GM21423 (cell line): Measurements from ENCODE around the gene YEATS2.
A peak's percentile ranks its signal among the peaks of the same experiment; 100 is the strongest.
"Not testable (repeated sequence)": the region's sequence is repeated elsewhere in the genome, so short reads cannot be mapped to it uniquely, and the experiment has no call there.

Experiments used
- ATAC-seq: cut with Tn5 transposase; IDR thresholded peaks from one replicate; pipeline ENCODE4 v1.9.1; 2021; ENCODE audit warnings: mild to moderate bottlenecking, moderate library complexity; ENCODE audit not compliant: unreplicated experiment

YEATS2 gene

GRCh38 chr3:183697610-183698317 lies at the start of gene YEATS2:
YEATS2 (plus strand) TSS chr3:183697797; CDS start chr3:183715163, 17,366 bp downstream.
- peak; percentile 77 for ATAC-seq

GRCh38 chr3:183650554-183650953 lies 47.0 kb upstream of the YEATS2 start:
- ATAC-seq = no peak

- no peak for ATAC-seq
These were observed 44.2 kb upstream of the YEATS2 start for GRCh38 chr3:183653209-183654064.

GRCh38 chr3:183654727-183655126 lies 42.9 kb upstream of the YEATS2 start:
- no peak for ATAC-seq

- no peak for ATAC-seq
These were observed 35.5 kb upstream of the YEATS2 start for GRCh38 chr3:183662099-183662498.

- no peak for ATAC-seq
These were observed 32.6 kb upstream of the YEATS2 start for GRCh38 chr3:183664913-183665381.

GRCh38 chr3:183680061-183680460 lies 17.5 kb upstream of the YEATS2 start:
- no peak for ATAC-seq

GRCh38 chr3:183687705-183688104 lies 9.9 kb upstream of the YEATS2 start:
- no peak for ATAC-seq

GRCh38 chr3:183688874-183689273 lies 8.7 kb upstream of the YEATS2 start:
- ATAC-seq = no peak

- ATAC-seq = not testable (repeated sequence)
These were observed 8.0 kb upstream of the YEATS2 start for GRCh38 chr3:183689621-183690020.

- ATAC-seq = no peak
These were observed 7.1 kb upstream of the YEATS2 start for GRCh38 chr3:183690402-183690995.

- no peak for ATAC-seq
These were observed 5.2 kb upstream of the YEATS2 start for GRCh38 chr3:183692436-183692835.

- no peak for ATAC-seq
These were observed 1.8 kb upstream of the YEATS2 start for GRCh38 chr3:183695569-183696364.

- no peak for ATAC-seq
These were observed 431 bp upstream of the YEATS2 start for GRCh38 chr3:183697123-183697609.

- ATAC-seq = peak; percentile 7
These were observed 738 bp downstream of the YEATS2 start for GRCh38 chr3:183698318-183698751.

- no peak for ATAC-seq
These were observed 1.2 kb downstream of the YEATS2 start for GRCh38 chr3:183698756-183699155.

GRCh38 chr3:183699238-183699947 lies 1.8 kb downstream of the YEATS2 start:
- no peak for ATAC-seq

GRCh38 chr3:183701744-183702143 lies 4.1 kb downstream of the YEATS2 start:
- ATAC-seq = no peak

GRCh38 chr3:183703892-183704291 lies 6.3 kb downstream of the YEATS2 start:
- ATAC-seq = not testable (repeated sequence)

- ATAC-seq = no peak
These were observed 12.6 kb downstream of the YEATS2 start for GRCh38 chr3:183710231-183710630.
